Pancreas (tissue), 10 donors: ENCODE data around the gene CGREF1. TPM values are rescaled to one million over a fixed set of nuclear protein-coding genes. Genes with fewer than 3 reads are reported as not detected.

ENCODE experiments used
- ATAC-seq, 4 donors: fragments of 200-7000 bp; cut with Tn5 transposase; one replicate each; pipeline versions ENCODE4 v1.8.0 to v1.9.1; 2020; ENCODE audit warnings: mild to moderate bottlenecking in 4 of 4, moderate library complexity in 4 of 4
- DNase-seq, 6 donors: peaks; one replicate each; pipeline ENCODE4 v3.0.0-alpha.2; 2020
- FAIRE-seq: peaks from 2 replicates; lab custom pipeline; 2012; peaks lifted over from hg19 to GRCh38; lab: Jason Lieb, UNC
- H3K27ac ChIP-seq, 4 donors: fragments of 200-600 bp; sonication (generic); 1 replicate in 3 of 4; 2 replicates in 1 of 4; pipeline versions ENCODE4 v1.5.0 to v1.8.0; 2020
- H3K27me3 ChIP-seq, 4 donors: fragments of 200-600 bp; one replicate each; pipeline ENCODE4 v1.8.0; 2021
- H3K36me3 ChIP-seq, 3 donors: fragments of 200-600 bp; sonication (generic) in 1 of 3; one replicate each; pipeline versions ENCODE4 v1.5.0 to v1.8.0; 2020 to 2021
- H3K4me1 ChIP-seq, 3 donors: fragments of 200-600 bp; one replicate each; pipeline ENCODE4 v1.8.0; 2021
- H3K4me3 ChIP-seq, 4 donors: fragments of 200-600 bp; sonication (generic) in 2 of 4; one replicate each; pipeline versions ENCODE4 v1.5.0 to v1.8.0; 2020 to 2021
- H3K9me3 ChIP-seq, 4 donors: fragments of 200-600 bp; one replicate each; pipeline ENCODE4 v1.8.0; 2021
- WGBS, 2 donors: extraction: QIAGEN DNeasy Blood & Tissue Kit; methylation state at CpG; one replicate each; pipeline ENCODE4 v1.1.7; 2013; 5-methylcytosine and 5-hydroxymethylcytosine counted together
- intact Hi-C, 3 donors: fragments of 100-400 bp; cut with DNase I; formaldehyde crosslinking; loops; one replicate each; pipeline versions ENCODE4 v1.11.1 to v1.14.2; 2022
- polyA plus RNA-seq, 2 donors: library from polyadenylated mRNA; stranded (reverse); fragments of 200-250 nt; gene quantifications; one replicate each; pipeline ENCODE4 v1.2.3, GENCODE V29; 2013
- total RNA-seq, 6 donors: library from RNA; stranded (reverse); fragmentation: NEBNext Ultra II Directional in 4 of 6; extraction: Animal tissue kit (Norgen Biotek cat#: 25700) in 4 of 6; gene quantifications; one replicate each; pipeline versions ENCODE4 v1.2.1 to v1.2.4, GENCODE V29; 2021 to 2023
- TF ChIP-seq, protein P1 (sequence below), 4 donors: fragments of 200-600 bp; sonication (generic) in 3 of 4; IDR thresholded peaks; one replicate each; pipeline versions ENCODE4 v1.5.0 to v1.8.0; 2021; ENCODE audit warnings: antibody characterized with exemption in 4 of 4
- donor health status: healthy with polysubstance abuse.
- donor health status: DM: no; HTN: no; CAD: no; lungs with moderate emphysema.
- donor health status: DM: no; HTN: no; CAD: no.
- donor health status: control.
- donor health status: control.
- donor health status: Bipolar disorder and iron deficiency.
- donor health status: DM: yes; HTN: yes; CAD: no.
- donor health status: DM: no; HTN: no; CAD: no.
- donor health status: DM: no; HTN: no; CAD: no.
- donor health status: DM: yes; HTN: yes; CAD: no.

The CGREF1 gene
- total and polyA plus RNA-seq, 8 donors: 0.42 to 1.2 (median 0.78) TPM; not detected in 1

DNA sequence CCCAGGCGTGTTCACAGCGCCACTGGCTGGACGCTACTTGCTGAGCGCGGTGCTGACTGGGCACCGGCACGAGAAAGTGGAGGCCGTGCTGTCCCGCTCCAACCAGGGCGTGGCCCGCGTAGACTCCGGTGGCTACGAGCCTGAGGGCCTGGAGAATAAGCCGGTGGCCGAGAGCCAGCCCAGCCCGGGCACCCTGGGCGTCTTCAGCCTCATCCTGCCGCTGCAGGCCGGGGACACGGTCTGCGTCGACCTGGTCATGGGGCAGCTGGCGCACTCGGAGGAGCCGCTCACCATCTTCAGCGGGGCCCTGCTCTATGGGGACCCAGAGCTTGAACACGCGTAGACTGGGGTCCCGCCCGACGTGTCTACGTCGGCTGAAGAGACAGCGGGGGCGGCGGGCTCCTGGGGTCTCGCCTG is 33.2 kb downstream of the CGREF1 start:
- peak overlapping the region; percentile 66 to 83 (median 77) for H3K27ac ChIP-seq
- no peaks in the 10 kb centered on the region for H3K36me3 ChIP-seq
- no peak for FAIRE-seq
- intact Hi-C loops: loop anchor here in 1 of 3 donors (10.0 kb wide), 1 partner anchor 121 kb away; no protein-coding TSS in a partner anchor
- TF ChIP-seq, protein P1, sequence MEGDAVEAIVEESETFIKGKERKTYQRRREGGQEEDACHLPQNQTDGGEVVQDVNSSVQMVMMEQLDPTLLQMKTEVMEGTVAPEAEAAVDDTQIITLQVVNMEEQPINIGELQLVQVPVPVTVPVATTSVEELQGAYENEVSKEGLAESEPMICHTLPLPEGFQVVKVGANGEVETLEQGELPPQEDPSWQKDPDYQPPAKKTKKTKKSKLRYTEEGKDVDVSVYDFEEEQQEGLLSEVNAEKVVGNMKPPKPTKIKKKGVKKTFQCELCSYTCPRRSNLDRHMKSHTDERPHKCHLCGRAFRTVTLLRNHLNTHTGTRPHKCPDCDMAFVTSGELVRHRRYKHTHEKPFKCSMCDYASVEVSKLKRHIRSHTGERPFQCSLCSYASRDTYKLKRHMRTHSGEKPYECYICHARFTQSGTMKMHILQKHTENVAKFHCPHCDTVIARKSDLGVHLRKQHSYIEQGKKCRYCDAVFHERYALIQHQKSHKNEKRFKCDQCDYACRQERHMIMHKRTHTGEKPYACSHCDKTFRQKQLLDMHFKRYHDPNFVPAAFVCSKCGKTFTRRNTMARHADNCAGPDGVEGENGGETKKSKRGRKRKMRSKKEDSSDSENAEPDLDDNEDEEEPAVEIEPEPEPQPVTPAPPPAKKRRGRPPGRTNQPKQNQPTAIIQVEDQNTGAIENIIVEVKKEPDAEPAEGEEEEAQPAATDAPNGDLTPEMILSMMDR (IDR thresholded peaks at IDR 0.05): no peak
- ATAC-seq: peak; percentile 44 to 64 (median 58)
- peak overlapping the region; percentile 40 to 73 (median 54) for H3K4me3 ChIP-seq
- WGBS, 2 donors: 0% methylated on average over 32 to 38 of the region's 38 CpGs
- no peaks in the 10 kb centered on the region for H3K27me3 ChIP-seq
- peak; percentile 64 to 88 (median 80) for DNase-seq
- H3K4me1 ChIP-seq: peaks cover 0 to 18% (median 0%) of the 10 kb centered on the region in 3 donors
- H3K9me3 ChIP-seq: no peaks in the 10 kb centered on the region

DNA sequence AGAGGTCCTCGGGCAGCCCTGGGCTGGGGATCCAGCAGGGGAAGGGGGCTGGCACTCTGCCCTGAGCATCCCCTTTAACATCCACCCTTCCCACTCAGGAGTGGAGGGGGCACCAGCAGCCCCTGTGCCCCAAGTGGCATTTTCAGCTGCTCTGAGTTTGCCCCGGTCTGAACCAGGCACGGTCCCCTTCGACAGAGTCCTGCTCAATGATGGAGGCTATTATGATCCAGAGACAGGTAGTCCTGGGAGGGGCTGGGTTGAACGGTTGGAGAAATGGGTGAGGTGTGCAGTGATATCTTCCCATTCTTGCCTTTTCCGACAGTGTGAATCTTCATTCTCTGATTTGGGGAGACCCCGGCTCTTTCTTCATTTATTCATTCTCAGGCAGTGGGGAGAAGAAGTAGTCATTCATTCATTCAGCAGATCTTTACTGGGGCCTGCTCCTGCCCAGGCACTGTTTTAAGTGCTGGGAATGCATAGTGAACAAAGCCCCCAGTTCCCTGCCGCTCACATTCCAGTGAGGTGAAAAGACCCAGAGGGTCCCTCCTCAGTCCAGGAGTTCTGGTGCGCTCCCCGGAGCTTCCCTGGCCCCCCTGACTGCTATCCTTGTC is 33.8 kb downstream of the CGREF1 start:
- H3K4me3 ChIP-seq: peak overlapping the region in 3 of 4 donors; percentile 50 to 73 (median 58)
- H3K4me1 ChIP-seq: peaks cover 0 to 18% (median 0%) of the 10 kb centered on the region in 3 donors
- no peaks in the 10 kb centered on the region for H3K36me3 ChIP-seq
- H3K9me3 ChIP-seq: no peaks in the 10 kb centered on the region
- FAIRE-seq (no peak), DNase-seq (peak in 1 of 6 donors; percentile 65), ATAC-seq (no peak)
- TF ChIP-seq, protein P1 (IDR thresholded peaks at IDR 0.05): no peak
- 53 to 57% methylated on average over 10 of the region's 10 CpGs for WGBS, 2 donors
- no peaks in the 10 kb centered on the region for H3K27me3 ChIP-seq
- peak overlapping the region in 3 of 4 donors; percentile 66 to 83 (median 79) for H3K27ac ChIP-seq
- intact Hi-C loops: loop anchor here in 1 of 3 donors (10.0 kb wide), 1 partner anchor 120 kb away; no protein-coding TSS in a partner anchor

DNA sequence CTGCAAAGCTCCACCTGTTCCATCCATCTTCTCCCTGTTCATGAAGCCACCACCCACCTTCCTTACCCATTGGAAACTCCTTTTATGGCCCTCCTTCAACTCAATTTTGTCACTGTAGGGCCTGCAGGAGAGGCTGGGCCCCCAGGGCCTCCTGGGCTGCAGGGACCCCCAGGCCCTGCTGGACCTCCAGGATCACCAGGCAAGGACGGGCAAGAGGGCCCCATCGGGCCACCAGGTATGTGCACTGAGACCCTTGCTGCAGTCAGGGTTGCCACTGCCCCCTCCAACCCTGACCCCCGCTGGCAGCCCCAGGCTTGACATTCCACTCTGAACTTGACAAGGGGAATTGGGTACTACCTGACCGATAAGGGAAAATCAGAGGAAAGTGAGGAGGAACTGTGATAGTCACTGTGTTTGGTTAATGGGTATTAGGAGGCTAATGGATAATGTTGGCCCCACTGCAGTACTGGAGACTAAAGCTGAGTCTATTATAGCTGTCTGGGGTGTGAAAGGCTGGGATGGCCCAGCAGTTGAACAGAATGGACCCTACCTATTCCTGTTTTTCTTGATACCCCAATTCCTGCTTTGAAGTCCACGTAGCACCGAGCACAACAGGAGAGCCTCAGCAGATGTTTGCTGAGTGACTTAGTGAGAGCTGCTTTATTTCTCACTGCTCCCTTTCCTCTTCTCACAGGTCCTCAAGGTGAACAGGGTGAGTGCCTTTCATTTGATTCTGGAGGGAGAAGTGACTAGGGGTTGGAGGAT is 34.4 kb downstream of the CGREF1 start:
- TF ChIP-seq, protein P1 (IDR thresholded peaks at IDR 0.05): no peak
- intact Hi-C loops: loop anchor here in 1 of 3 donors (10.0 kb wide), 1 partner anchor 120 kb away; no protein-coding TSS in a partner anchor
- Histone ChIP-seq H3K27me3 (no peaks in the 10 kb centered on the region), H3K4me1 (peaks cover 0 to 18% (median 0%) of the 10 kb centered on the region in 3 donors), H3K4me3 (no peak overlapping the region), H3K27ac (no peak overlapping the region), H3K9me3 (no peaks in the 10 kb centered on the region), H3K36me3 (no peaks in the 10 kb centered on the region)
- ATAC-seq (no peak), DNase-seq (peak in 1 of 6 donors; percentile 63), FAIRE-seq (no peak)
- 82 to 86% methylated on average over 6 of the region's 6 CpGs for WGBS, 2 donors

DNA sequence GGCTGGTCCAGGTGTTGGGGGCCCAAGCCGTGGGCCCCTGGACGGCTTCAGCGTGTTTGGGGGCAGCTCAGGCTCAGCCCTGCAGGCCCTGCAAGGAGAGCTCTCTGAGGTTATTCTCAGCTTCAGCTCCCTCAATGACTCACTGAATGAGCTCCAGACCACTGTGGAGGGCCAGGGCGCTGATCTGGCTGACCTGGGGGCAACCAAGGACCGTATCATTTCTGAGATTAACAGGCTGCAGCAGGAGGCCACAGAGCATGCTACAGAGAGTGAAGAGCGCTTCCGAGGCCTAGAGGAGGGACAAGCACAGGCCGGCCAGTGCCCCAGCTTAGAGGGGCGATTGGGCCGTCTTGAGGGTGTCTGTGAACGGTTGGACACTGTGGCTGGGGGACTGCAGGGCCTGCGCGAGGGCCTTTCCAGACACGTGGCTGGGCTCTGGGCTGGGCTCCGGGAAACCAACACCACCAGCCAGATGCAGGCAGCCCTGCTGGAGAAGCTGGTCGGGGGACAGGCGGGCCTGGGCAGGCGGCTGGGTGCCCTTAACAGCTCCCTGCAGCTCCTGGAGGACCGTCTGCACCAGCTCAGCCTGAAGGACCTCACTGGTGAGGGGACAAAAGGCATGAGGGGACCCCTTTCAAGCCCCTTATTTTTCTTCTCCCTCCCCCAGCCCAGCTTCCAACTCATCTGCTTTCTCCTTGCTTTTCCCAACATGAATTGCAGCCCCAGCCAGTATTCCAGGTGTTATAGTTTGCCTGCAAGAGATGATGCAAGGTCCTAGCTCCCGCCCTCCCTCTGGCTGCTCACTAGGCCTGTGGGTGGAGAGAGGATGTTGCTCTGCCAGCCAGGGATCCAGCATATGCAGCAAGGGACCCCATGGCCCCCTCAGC is 35.3 kb downstream of the CGREF1 start:
- Histone ChIP-seq H3K9me3 (no peaks in the 10 kb centered on the region), H3K27ac (no peak overlapping the region), H3K4me1 (peaks cover 0 to 18% (median 0%) of the 10 kb centered on the region in 3 donors), H3K27me3 (no peaks in the 10 kb centered on the region), H3K36me3 (no peaks in the 10 kb centered on the region), H3K4me3 (no peak overlapping the region)
- no peak for FAIRE-seq
- intact Hi-C loops: loop anchor here in 1 of 3 donors (10.0 kb wide), 1 partner anchor 119 kb away; no protein-coding TSS in a partner anchor
- ATAC-seq: no peak
- TF ChIP-seq, protein P1 (IDR thresholded peaks at IDR 0.05): no peak
- DNase-seq: peak in 1 of 6 donors; percentile 70
- WGBS, 2 donors: 78 to 80% methylated on average over 20 of the region's 20 CpGs
